ENCODE measurements around the gene EEPD1.
"Not testable (repeated sequence)": the region's sequence is repeated elsewhere in the genome, so short reads cannot be mapped to it uniquely, and the experiment has no call there.

Gene EEPD1

DNA sequence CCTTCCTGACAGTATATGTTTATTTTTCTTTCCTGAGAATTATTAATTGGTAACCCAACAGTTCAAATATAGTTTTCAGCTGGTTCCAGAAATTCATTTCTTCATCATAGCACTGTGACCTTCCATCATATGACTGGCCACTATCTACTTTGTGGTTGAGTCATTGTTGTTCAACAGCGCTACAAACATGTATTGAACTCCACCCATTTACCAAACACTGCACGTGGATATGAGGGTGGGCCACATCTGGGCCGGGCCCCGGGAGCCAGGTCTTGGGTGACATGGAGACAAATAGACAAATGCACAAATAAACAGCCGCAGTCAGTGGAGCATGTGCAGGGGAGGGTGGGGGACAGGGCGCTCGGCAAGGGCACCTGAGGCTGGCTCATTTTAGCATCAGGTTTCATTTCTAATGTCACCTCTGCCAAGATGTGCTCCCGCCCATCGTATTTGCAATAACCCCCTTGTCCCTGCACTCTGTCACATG is 24.0 kb upstream of the EEPD1 start:
- DNase-seq: no peak

DNA sequence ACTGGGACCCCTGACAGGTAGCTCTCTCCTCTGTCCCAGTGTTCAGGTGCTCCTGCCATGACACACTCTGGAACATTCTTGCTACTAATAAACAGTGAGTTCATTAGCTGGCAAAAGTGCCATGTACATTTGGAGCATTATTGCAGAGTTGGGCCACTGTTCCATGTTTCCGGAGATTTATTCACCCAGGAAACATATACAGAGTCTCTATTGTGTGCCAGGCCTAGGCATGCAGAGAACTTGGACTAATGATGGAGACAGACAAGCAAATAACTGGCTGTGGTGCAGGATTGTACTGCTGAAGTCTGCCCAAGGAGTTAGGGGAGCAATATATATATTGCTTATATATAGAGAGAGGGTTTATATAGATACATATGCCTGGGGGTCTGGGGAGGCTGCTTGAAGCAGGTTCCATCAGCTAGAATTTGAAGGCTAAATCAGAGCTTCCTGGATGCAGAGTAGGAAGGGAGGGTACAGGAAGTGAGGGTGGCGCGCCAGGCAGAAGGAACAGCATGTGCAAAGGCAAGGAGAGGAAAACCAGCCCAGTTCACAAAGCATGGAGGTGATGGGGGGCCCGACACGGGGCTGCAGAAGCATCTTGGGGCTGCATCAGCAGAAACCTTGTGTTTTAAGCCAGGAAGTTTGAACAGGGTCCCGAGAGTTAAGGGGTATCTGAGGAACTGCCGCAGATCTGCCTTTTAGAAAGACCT is 22.7 kb upstream of the EEPD1 start:
- no peak for DNase-seq

DNA sequence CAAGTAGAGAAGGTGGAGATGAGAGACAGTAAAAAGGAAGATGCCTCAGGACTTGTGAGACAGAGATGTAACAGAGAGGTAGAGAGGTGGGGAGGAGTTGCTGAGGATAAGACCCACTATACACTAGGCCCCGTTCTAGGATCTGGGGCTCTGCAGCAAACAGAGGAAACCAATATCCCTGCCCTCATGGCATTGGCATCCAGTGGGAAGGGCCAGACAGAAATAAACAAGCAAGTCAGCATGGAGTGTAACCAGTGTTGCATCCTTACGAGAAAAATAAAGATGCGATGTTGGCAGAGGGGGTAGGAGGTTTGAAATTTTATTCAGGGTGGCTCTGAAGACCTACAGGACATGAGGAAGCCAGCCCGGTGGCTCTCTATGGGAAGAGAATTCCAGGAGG is 22.0 kb upstream of the EEPD1 start:
- DNase-seq: no peak

- no peak for DNase-seq
Measured at GRCh38 chr7:36131499-36131898, 21.6 kb upstream of the EEPD1 start.

DNA sequence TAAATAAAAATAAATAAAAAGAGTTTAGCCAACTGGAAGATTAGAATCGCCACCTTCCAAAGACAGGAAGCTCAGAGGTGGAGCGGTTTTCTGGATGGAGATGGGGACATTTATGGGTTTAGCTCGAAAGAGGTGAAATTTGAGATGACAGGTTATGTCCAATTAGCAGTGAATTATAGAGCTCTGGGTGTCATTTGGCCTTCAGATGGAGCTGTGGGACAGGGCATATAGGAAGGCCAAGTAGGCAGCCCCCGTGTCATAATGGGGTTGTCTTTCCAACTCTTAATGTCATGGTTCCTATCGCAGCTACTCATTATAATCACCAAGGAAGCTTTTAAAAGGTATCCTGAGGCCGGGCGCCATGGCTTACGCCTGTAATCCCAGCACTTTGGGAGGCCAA is 21.0 kb upstream of the EEPD1 start:
- no peak for DNase-seq

GRCh38 chr7:36135700-36136099 is 17.4 kb upstream of the EEPD1 start:
- no peak for DNase-seq

GRCh38 chr7:36137258-36137657 is 15.8 kb upstream of the EEPD1 start:
- DNase-seq: no peak

DNA sequence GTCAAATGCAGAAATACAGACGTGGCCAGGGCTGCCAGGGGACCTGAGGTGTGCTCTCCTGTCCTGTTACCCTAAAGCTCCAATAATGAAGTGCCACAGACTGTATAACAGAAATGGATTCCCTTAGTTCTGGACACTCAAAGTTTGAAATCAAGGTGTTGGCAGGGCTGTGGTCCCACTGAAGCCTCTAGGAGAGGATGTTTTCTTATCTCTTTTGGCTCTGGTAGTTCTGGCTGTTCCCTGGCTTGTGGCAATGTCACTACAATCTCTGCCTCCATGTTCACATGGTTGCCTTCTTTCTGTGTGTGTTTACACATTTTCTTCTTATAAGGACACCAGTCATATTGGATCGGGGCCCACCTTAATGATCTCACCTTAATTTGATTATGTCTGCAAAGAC is 15.3 kb upstream of the EEPD1 start:
- no peak for DNase-seq

DNA sequence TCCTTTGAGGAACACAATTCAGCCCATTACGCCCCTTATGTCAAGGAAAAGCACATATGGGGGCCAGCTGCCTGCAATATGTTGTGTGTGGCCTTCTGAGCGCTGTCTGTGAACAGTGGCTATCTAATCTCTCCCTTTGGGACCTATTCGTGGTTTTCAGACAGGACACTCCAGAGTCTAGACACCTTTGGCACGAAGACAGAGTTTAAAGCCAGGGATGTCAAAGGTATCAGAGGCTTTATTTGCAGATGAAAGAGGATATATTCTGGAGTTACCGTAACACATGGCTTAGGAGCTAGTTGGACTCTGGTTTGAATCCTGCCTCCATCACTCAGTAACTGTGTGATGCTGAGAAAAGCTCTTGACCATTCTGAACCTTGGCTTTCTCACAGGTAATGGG is 14.8 kb upstream of the EEPD1 start:
- no peak for DNase-seq

DNA sequence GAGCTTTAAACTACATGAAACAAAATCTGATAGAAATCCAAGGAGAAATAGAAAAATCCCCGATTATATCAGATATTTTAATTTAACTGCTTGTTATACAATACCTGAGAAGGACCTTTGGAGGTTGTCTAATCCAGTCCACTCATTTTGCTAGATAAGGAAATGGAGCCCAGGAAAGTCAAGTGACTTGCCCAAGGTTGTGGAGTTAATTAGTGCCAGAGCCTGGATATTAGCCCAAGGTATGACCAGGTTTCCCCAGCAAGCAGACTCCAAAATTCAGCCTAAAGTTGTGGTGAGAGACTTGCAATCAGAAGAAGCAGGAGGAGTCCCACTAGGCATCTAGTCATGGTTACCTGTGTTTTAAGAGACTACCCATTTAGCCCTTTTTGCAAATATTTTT is 11.7 kb upstream of the EEPD1 start:
- no peak for DNase-seq

DNA sequence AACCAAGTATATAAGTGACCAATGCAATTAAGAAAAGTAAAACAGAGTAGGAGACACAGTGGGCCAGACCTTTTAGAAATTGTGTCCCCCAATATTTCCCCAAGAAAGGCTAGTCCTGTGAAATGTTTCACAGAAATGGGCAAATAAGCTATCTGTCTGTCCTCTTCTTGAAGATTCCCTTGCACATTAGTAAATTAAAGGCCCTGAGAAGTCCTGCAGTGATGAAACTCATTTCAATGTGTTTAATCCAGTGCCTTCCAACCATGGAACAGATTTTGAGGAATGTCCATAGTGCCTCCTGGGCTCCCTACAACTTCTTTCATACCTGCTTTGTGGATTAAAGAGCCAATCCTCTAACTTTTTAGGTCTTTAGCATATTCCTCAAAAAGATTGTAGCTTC is 11.2 kb upstream of the EEPD1 start:
- DNase-seq: no peak

- no peak for DNase-seq
Measured at GRCh38 chr7:36144189-36144588, 8.9 kb upstream of the EEPD1 start.

DNA sequence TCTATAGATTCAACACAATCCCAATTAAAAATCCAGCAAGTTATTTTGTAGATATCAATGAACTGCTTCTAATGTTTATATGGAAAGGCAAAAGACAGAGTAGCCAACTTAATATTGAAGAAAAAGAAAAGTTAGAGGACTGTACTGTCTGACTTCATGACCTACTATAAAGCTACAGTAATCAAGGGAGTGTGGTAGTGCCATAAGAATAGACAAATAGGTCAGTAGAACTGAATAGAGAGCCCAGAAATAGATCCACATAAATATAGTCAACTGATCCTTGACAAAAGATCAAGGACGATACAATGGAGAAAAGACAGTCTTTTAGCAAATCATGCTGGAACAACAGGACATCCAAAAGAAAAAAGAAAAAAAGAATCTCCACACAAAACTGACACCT is 7.4 kb upstream of the EEPD1 start:
- no peak for DNase-seq

DNA sequence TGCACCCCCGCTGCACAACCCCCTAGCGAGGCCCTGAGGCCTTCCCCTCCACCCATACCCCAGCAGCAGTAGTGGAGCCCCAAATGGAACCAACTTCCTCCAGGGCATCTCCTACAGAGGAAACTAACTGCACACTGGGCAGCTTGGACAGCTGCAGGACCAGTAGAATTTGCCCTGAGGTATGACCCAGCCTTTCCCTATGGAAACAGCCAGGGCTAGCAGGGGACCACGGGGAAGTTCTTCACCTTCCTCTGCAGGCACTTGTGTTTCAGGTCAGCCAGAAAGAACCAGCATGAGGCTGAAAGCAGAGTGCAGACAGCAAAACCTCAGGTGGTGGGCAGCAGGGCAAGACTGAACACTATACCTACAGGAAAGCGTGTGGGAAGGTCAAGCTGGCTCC is 5.7 kb upstream of the EEPD1 start:
- no peak for DNase-seq

DNA sequence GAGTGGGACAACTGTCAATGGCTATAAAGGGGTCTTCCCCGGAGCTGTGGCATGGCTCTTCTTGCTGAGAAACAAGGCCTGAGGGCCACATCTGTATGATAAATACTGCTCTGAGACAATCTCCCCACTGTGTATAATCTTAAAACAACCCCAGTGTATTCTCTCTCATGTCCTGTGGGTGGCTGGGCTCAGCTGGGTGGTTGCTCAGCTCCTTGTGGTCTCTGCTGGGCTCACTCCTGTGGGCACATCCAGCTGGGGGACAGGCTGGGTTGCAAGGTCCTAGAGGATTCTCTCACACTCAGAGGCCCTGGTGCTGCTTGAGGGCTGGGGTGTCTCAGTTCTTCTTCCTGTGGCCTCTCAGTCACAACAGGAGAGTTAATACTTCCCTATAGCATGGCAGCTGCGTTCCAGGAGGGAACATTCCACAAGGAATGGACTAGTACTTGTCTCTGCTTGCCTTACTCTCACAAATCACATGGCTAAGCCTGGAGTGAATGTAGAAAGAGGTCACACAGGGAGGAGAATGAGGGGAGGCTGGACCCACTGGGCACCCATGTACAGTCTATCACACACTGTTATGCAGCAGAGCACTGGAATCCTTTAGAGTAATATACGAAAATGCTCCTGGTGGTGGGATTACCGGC is 4.5 kb upstream of the EEPD1 start:
- no peak for DNase-seq

GRCh38 chr7:36149240-36149639 is 3.8 kb upstream of the EEPD1 start:
- not testable (repeated sequence) for DNase-seq

- no peak for DNase-seq
Measured at GRCh38 chr7:36149694-36150452, 3.2 kb upstream of the EEPD1 start.

DNA sequence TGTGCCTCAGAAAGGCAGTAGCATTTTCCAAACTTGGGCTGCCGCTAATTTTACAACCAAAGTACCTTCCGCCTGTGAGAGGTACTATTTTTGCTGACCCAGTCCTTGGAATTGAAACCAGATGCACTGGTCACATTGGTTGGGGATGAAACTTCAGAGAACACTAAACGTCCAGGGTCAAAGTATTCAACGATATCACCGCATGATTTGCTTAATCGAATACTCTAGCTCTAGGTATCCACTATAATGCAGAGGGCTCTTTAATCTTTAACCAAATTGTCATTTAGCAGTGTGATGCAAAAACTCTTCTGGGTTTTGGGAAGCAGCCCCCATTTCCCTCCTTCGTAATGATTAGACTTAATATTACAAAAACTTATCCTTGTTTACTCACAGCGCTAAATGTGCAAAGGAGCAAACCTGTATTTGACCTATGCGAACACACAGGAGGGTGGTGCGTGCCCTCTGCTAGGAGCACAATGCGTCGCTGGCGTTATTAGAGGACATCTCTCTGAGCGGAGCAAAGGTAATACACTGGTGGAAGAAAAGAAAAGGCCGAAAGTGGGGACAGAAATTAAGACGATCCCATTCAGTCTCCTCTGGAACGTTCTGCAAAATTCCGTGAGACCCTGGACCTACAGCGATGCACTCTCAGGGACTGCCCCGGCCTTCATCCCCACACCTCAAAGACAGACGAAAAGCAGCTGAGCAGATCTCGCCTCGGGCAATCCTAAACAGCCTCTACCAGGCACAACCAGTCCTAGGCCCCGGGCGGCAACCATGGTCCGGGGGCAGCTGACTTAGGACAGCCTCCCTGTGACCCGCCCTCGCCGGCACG is 916 bp upstream of the EEPD1 start:
- no peak for DNase-seq

- no peak for DNase-seq
Measured at GRCh38 chr7:36153571-36154097, 580 bp downstream of the EEPD1 start.

DNA sequence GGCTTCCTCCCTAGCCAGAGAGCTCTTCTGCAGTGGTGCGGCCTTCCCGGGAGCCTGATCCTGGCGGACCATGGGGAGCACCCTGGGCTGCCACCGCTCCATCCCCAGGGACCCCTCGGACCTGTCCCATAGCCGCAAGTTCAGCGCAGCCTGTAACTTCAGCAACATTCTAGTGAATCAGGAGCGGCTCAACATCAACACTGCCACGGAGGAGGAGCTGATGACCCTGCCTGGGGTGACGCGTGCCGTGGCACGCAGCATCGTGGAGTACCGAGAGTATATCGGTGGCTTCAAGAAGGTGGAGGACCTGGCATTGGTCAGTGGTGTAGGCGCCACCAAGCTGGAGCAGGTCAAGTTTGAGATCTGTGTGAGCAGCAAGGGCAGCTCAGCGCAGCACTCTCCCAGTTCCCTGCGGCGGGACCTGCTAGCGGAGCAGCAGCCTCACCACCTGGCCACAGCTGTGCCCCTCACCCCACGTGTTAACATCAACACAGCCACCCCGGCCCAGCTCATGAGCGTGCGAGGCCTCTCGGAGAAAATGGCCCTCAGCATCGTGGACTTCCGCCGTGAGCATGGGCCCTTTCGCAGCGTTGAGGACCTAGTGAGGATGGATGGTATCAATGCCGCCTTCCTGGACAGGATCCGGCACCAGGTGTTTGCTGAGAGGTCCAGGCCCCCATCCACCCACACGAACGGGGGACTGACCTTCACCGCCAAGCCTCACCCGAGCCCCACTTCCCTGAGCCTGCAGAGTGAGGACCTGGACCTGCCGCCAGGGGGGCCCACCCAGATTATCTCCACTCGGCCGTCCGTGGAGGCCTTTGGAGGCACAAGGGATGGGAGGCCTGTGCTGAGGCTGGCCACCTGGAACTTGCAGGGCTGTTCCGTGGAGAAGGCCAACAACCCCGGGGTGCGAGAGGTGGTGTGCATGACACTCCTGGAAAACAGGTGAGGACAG is 1.5 kb downstream of the EEPD1 start:
- DNase-seq: no peak

DNA sequence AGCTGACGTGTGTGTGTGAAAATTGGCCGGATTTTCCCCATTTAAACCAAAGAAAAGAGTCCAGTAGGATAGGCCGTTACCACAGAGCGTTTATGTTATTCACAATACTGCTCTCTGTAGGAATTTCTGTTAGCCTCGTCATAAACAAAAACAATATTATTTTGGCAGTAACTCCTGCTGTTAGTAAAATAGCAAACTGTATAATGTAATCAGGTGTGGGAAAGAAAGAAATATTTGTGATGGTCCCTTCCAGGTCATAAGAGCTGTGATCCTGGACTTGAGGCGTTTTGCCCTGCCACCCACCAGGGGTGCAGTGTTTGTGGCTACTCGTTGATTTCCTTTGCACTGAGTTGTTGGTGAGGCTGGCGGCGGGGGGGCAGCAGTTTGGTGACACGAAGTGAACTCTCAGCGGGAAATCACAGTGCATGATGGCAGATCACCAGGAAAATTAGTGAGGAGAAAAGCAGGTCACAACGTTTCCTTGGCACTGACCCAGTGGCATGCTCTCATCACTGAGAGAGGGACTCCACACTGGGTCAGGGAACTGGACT is 2.8 kb downstream of the EEPD1 start:
- DNase-seq: no peak
